COLO668 (cell line): ENCODE data around the gene PRL.

ENCODE experiments used
- DNase-seq: peaks from one replicate; lab custom pipeline; 2025; ENCODE audit not compliant: unreplicated experiment; lab: John Stamatoyannopoulos, UW

Gene PRL

GRCh38 chr6:22295145-22295544, 1.7 kb downstream of the PRL start:
- no peak for DNase-seq

GRCh38 chr6:22294301-22294700, 2.5 kb downstream of the PRL start:
- DNase-seq = no peak

- DNase-seq = no peak
These were observed 6.8 kb downstream of the PRL start for GRCh38 chr6:22290045-22290444.

GRCh38 chr6:22288721-22289120, 8.1 kb downstream of the PRL start:
- DNase-seq = no peak

DNA sequence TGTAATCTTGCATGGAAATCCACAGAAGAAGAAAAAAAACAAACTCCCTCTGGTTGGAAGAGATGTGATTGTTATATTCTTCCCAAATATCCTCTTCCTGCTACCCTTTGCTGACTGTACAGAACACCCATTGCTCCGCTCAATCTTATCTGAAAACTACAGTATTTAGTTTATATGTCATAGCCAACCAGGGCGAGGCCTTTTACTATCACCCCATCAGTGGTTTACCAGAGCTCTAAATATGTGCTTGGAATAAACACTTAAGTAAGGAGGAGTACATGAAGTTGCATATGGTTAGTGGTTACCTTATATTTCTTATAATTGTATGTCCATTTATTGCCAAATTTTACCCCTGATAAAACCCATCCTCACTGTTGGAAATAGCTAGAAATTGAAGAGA, 12.2 kb downstream of the PRL start:
- no peak for DNase-seq

GRCh38 chr6:22281341-22282085, 15.3 kb downstream of the PRL start:
- no peak for DNase-seq

DNA sequence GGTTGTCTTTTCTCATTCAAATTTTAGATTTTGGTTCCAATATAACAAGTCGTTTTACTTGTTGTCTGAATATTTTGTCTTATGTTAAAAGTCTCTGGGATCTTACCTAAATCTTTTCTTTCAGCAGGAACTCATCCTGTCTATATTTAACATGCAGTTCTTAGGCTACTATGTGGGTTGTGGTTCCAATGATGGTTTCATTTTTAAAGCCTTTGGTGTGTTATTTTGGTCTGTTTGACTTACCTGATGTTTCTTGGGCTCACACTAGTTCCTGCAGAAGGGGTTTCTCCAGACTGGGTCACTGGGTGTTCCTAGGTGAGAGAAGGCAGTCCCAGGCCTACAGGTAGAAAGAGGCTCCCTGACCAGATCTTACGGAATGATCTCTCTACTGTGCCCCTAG, 17.4 kb downstream of the PRL start:
- no peak for DNase-seq

- no peak for DNase-seq
These were observed 25.8 kb downstream of the PRL start for GRCh38 chr6:22271081-22271480.

DNA sequence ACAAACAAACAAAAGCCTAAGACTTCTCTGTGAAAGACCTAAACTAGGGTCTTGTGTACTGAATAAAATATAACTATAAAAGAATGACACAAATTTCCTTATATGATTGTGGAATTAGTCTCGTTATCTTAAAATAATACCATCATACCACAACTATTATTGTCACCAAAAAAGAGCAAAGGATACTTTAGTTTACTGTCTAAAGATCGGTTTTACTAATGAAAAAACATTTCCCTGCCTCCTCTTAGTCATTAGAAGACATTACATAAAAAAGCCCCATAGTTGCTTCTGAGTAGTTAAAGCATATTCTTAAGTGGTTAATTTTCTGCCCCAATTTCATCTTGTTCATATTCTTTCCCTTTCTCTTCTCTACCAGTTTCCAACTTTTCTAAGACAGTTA, 33.1 kb downstream of the PRL start:
- DNase-seq = no peak

DNA sequence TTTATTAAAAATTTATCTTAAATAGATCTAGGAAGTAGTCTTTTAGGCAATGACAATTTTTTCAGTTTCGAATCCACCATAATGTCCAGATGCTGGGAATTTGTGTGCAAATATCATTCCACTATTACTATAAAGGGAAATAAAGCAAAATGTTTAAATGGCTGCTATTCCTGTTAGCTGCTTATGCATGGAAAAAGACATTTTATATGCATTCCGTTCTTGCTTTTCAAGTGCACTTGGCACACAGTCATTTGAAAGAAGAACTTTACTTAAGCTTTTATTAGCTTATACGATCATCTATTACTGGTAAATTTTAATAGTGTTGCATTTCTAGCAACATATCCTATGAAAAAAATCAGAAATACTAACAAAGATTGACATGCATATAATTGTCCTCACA, 42.0 kb downstream of the PRL start:
- DNase-seq = no peak

- no peak for DNase-seq
These were observed 42.7 kb downstream of the PRL start for GRCh38 chr6:22253955-22254655.

DNA sequence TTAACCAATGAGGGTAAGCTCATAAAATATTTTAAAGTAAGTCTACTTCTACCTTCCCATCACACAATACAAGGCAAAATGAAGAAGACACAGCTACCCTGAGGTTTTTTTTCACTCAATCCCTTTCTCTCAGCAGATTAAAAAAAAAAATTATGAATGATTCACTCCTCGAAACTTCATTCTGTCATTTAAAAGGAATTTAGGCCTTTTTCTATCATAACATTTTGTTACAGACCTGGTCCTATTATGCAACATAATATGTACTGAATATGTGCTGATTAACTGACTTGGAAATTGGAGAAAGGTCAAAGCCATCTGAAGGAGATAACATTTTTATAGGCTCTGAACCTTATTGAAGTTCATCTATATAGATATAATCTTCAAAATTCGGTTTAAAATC, 45.5 kb downstream of the PRL start:
- no peak for DNase-seq

- peak; percentile 18 for DNase-seq
These were observed 46.4 kb downstream of the PRL start for GRCh38 chr6:22250486-22250885.

GRCh38 chr6:22249711-22250350, 47.0 kb downstream of the PRL start:
- DNase-seq = no peak

DNA sequence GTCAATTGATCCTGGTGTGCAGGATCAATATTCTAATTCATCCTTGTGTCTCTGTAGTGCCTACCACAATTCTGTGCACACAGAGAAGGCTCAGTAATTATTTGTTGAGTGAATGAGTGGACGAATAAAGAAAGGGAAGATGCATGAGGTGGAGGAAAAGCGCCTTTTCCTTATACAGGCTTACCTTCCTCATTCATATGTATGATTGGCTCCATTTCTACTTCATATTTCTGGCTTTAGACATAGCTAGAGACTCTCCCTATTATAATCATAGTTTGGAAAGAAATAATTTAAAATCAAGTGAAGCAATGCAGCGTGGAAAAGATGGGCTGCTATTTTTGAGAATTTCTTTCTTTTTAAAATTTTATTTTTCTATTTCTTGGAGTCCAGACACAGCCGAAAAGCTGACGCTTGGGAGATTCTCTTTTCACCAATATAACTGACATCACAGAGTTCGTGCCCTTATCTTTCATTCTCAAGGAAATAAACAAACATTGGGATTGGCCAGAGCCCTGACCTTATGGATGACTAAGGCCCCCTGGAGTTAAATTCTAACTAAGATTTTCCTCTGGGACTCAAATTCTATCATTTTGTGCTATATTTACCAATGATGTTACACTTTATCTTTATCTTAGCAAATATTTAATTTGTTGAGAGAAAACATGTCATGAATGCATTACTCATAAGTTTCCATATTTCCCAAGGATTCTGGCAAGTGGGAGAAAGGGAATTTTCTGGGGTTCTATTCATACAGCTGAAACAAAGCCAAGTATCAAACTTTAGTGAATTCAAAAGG, 48.1 kb downstream of the PRL start:
- no peak for DNase-seq

DNA sequence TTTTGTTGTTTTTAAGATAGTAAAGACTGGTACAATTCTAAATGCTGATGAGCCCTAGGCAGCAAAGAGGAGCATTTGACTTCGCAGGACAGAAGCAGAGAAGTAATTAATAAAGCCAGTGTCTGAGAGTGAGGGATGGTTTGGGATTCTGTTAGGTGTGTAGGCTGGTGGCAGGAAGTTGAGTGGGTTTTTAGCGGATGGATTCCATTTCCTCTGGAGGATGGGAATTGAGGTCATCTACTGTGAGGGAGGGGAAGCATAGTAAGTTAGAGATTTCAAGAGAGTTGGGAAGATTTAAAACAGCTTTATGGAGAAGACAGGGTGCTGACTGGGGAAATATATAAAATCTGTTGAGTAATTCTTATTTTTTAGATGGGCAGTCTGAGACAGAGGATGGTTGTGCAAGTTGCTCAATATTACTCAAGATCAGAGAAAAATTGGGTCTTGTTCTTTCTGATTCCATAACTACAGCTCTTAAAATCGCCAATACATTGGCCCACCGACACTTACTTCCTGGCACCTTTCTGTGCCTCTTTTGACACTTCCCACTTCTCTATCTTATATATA, 48.8 kb downstream of the PRL start:
- DNase-seq = no peak

DNA sequence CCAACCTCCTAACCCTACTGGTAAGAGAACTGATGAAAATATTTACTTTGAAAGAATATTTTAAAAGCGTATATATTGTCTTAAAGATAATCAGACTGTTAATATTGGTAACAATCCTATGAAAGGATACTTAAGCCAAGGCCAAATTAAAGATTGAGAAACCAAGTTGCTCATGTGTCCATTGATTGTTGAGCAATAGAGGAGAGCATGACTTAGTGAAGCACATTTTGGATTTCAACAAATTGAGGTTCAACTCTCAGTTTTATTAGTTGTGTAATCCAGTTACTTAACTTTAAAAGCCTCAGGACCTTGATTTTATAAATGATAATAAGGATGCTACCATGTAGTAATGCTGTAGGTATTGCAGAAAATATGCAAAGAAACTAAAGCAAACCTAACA, 56.8 kb downstream of the PRL start:
- no peak for DNase-seq

- no peak for DNase-seq
These were observed 57.4 kb downstream of the PRL start for GRCh38 chr6:22239261-22239921.

- no peak for DNase-seq
These were observed 58.0 kb downstream of the PRL start for GRCh38 chr6:22238861-22239260.

DNA sequence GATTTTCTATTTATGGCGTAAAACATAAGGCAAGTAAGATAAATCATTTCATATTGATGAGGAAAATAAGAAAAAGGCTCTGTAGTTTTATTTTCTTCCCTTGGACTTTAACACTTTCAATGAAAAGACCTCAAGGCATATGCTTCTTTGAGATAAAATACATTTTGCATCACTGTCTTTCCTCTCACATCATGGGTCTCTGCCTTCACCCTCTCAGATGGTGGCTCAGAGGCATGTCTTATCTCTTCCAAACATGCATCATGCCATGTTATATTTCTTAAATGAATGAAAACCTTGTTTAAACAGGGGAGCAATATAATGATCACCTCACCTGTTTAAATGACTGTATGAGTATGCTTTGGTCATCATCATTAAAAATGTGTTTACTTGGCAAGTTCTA, 59.3 kb downstream of the PRL start:
- no peak for DNase-seq
